Fibroblast of lung (primary cell): Measurements from ENCODE around the gene LGR6.

Source experiments
- EZH2 ChIP-seq: IDR thresholded peaks from 2 replicates; pipeline ENCODE4 v1.5.1; 2012; ENCODE audit warnings: low read length, control low read depth, mild to moderate bottlenecking; ENCODE audit errors: missing control alignments
- TF ChIP-seq, protein P1 (sequence below), 2 donors: IDR thresholded peaks in 1 of 2; conservative IDR thresholded peaks in 1 of 2; 1 replicate in 1 of 2; 2 replicates in 1 of 2; pipeline ENCODE4 v1.5.1; 2011 to 2012; ENCODE audit warnings: low read length in 2 of 2, control low read depth in 1 of 2, inconsistent platforms in 1 of 2, low read depth in 1 of 2, mild to moderate bottlenecking in 1 of 2

- no peak for TF ChIP-seq EZH2
- TF ChIP-seq, protein P1, sequence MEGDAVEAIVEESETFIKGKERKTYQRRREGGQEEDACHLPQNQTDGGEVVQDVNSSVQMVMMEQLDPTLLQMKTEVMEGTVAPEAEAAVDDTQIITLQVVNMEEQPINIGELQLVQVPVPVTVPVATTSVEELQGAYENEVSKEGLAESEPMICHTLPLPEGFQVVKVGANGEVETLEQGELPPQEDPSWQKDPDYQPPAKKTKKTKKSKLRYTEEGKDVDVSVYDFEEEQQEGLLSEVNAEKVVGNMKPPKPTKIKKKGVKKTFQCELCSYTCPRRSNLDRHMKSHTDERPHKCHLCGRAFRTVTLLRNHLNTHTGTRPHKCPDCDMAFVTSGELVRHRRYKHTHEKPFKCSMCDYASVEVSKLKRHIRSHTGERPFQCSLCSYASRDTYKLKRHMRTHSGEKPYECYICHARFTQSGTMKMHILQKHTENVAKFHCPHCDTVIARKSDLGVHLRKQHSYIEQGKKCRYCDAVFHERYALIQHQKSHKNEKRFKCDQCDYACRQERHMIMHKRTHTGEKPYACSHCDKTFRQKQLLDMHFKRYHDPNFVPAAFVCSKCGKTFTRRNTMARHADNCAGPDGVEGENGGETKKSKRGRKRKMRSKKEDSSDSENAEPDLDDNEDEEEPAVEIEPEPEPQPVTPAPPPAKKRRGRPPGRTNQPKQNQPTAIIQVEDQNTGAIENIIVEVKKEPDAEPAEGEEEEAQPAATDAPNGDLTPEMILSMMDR (conservative IDR thresholded peaks at IDR 0.05 in 1 of 2, IDR thresholded peaks at IDR 0.05 in 1 of 2; ENCODE audit: low read depth in 1 of 2, low read length in 2 of 2), result peak in 1 of 2 donors; percentile 17
Observed at GRCh38 chr1:202205523-202206190, 12.1 kb downstream of the LGR6 start.
